GM19395 (cell line): ENCODE measurements around the gene SLC9A7.

ENCODE experiments used
- ATAC-seq: cut with Tn5 transposase; IDR thresholded peaks from one replicate; pipeline ENCODE4 v1.9.1; 2021; ENCODE audit warnings: mild to moderate bottlenecking, moderate library complexity; ENCODE audit not compliant: unreplicated experiment

SLC9A7 gene

GRCh38 chrX:46611658-46612362 lies 147.1 kb downstream of the SLC9A7 start:
- ATAC-seq: no peak

- ATAC-seq: no peak
These were observed 148.8 kb downstream of the SLC9A7 start for GRCh38 chrX:46610070-46610658.

GRCh38 chrX:46607916-46608315 lies 151.0 kb downstream of the SLC9A7 start:
- ATAC-seq: no peak

GRCh38 chrX:46602468-46603102 lies 156.3 kb downstream of the SLC9A7 start:
- no peak for ATAC-seq

- no peak for ATAC-seq
These were observed 157.6 kb downstream of the SLC9A7 start for GRCh38 chrX:46601283-46601682.

- ATAC-seq: no peak
These were observed 159.8 kb downstream of the SLC9A7 start for GRCh38 chrX:46599051-46599560.

- ATAC-seq: no peak
These were observed 161.1 kb downstream of the SLC9A7 start for GRCh38 chrX:46597771-46598170.

GRCh38 chrX:46597208-46597607 lies 161.7 kb downstream of the SLC9A7 start:
- ATAC-seq: no peak

GRCh38 chrX:46595084-46595483 lies 163.8 kb downstream of the SLC9A7 start:
- no peak for ATAC-seq

GRCh38 chrX:46589977-46590723 lies 168.8 kb downstream of the SLC9A7 start:
- ATAC-seq: no peak

- no peak for ATAC-seq
These were observed 170.7 kb downstream of the SLC9A7 start for GRCh38 chrX:46588263-46588662.

- ATAC-seq: no peak
These were observed 171.2 kb downstream of the SLC9A7 start for GRCh38 chrX:46587753-46588171.

GRCh38 chrX:46587158-46587557 lies 171.8 kb downstream of the SLC9A7 start:
- peak; percentile 78 for ATAC-seq

- no peak for ATAC-seq
These were observed 174.2 kb downstream of the SLC9A7 start for GRCh38 chrX:46584736-46585135.

GRCh38 chrX:46582966-46583365 lies 176.0 kb downstream of the SLC9A7 start:
- no peak for ATAC-seq

- ATAC-seq: no peak
These were observed 176.6 kb downstream of the SLC9A7 start for GRCh38 chrX:46582325-46582724.

- ATAC-seq: no peak
These were observed 178.3 kb downstream of the SLC9A7 start for GRCh38 chrX:46580613-46581012.

- ATAC-seq: no peak
These were observed 179.7 kb downstream of the SLC9A7 start for GRCh38 chrX:46579250-46579649.

GRCh38 chrX:46577221-46578005 lies 181.5 kb downstream of the SLC9A7 start:
- no peak for ATAC-seq

GRCh38 chrX:46576458-46576857 lies 182.5 kb downstream of the SLC9A7 start:
- ATAC-seq: no peak

GRCh38 chrX:46575991-46576392 lies 182.9 kb downstream of the SLC9A7 start:
- no peak for ATAC-seq
